Stimulated activated CD4-positive, alpha-beta T cell treated with anti-CD3 and anti-CD28 coated beads, Interleukin-12 subunit alpha, Interleukin-12 subunit beta, amount 100 ng/mL, for 4 hours (primary cell): ENCODE measurements around the gene PROP1.
"Not testable (repeated sequence)": the region's sequence is repeated elsewhere in the genome, so short reads cannot be mapped to it uniquely, and the experiment has no call there.

Experiments
- DNase-seq: peaks from one replicate; pipeline ENCODE4 v3.0.0-alpha.2; 2020

The PROP1 gene

GRCh38 chr5:177982072-177982727, 13.8 kb downstream of the PROP1 start:
- DNase-seq = peak; percentile 10

GRCh38 chr5:177981296-177982071, 14.6 kb downstream of the PROP1 start:
- DNase-seq = no peak

GRCh38 chr5:177980743-177981151, 15.3 kb downstream of the PROP1 start:
- DNase-seq = no peak

GRCh38 chr5:177977600-177977999, 18.4 kb downstream of the PROP1 start:
- not testable (repeated sequence) for DNase-seq

- DNase-seq = no peak
Observed at GRCh38 chr5:177973066-177973635, 22.9 kb downstream of the PROP1 start.

GRCh38 chr5:177972613-177973012, 23.4 kb downstream of the PROP1 start:
- DNase-seq = no peak

- not testable (repeated sequence) for DNase-seq
Observed at GRCh38 chr5:177972014-177972413, 24.0 kb downstream of the PROP1 start.

- DNase-seq = no peak
Observed at GRCh38 chr5:177968661-177969211, 27.3 kb downstream of the PROP1 start.

GRCh38 chr5:177967221-177967887, 28.7 kb downstream of the PROP1 start:
- DNase-seq = no peak

GRCh38 chr5:177966839-177967166, 29.2 kb downstream of the PROP1 start:
- no peak for DNase-seq

- peak; percentile 8 for DNase-seq
Observed at GRCh38 chr5:177966009-177966838, 29.8 kb downstream of the PROP1 start.

GRCh38 chr5:177964471-177964870, 31.6 kb downstream of the PROP1 start:
- no peak for DNase-seq

- no peak for DNase-seq
Observed at GRCh38 chr5:177963966-177964365, 32.1 kb downstream of the PROP1 start.

GRCh38 chr5:177959315-177959714, 36.7 kb downstream of the PROP1 start:
- DNase-seq = no peak

- no peak for DNase-seq
Observed at GRCh38 chr5:177958696-177959095, 37.3 kb downstream of the PROP1 start.

- no peak for DNase-seq
Observed at GRCh38 chr5:177957241-177957640, 38.8 kb downstream of the PROP1 start.

GRCh38 chr5:177953101-177953500, 42.9 kb downstream of the PROP1 start:
- not testable (repeated sequence) for DNase-seq

- not testable (repeated sequence) for DNase-seq
Observed at GRCh38 chr5:177949656-177950055, 46.4 kb downstream of the PROP1 start.

- DNase-seq = not testable (repeated sequence)
Observed at GRCh38 chr5:177949065-177949464, 47.0 kb downstream of the PROP1 start.

- DNase-seq = not testable (repeated sequence)
Observed at GRCh38 chr5:177947912-177948311, 48.1 kb downstream of the PROP1 start.

- not testable (repeated sequence) for DNase-seq
Observed at GRCh38 chr5:177945601-177946283, 50.3 kb downstream of the PROP1 start.

- not testable (repeated sequence) for DNase-seq
Observed at GRCh38 chr5:177945145-177945544, 50.9 kb downstream of the PROP1 start.
